Stimulated activated CD4-positive, alpha-beta T cell treated with anti-CD3 and anti-CD28 coated beads, Interleukin-1b, Interleukin-23, amount 100 ng/mL, for 1 hour (primary cell): ENCODE measurements around the gene ANKRD55.
"Not testable (repeated sequence)": the region's sequence is repeated elsewhere in the genome, so short reads cannot be mapped to it uniquely, and the experiment has no call there.

ENCODE experiments used
- DNase-seq, 2 donors: peaks; one replicate each; pipeline ENCODE4 v3.0.0-alpha.2; 2020; ENCODE audit warnings: low read depth in 2 of 2

Gene ANKRD55

GRCh38 chr5:56253126-56253525, 20.0 kb upstream of the ANKRD55 start:
- no peak for DNase-seq

- no peak for DNase-seq
Measured at GRCh38 chr5:56251918-56252553, 18.9 kb upstream of the ANKRD55 start.

GRCh38 chr5:56251440-56251839, 18.3 kb upstream of the ANKRD55 start:
- no peak for DNase-seq

GRCh38 chr5:56250011-56250410, 16.9 kb upstream of the ANKRD55 start:
- DNase-seq: no peak

- DNase-seq: not testable (repeated sequence)
Measured at GRCh38 chr5:56249085-56249484, 16.0 kb upstream of the ANKRD55 start.

GRCh38 chr5:56247592-56247991, 14.5 kb upstream of the ANKRD55 start:
- DNase-seq: no peak

GRCh38 chr5:56246769-56247168, 13.6 kb upstream of the ANKRD55 start:
- DNase-seq: no peak

GRCh38 chr5:56245481-56245880, 12.4 kb upstream of the ANKRD55 start:
- DNase-seq: no peak

GRCh38 chr5:56244627-56245026, 11.5 kb upstream of the ANKRD55 start:
- DNase-seq: no peak

- not testable (repeated sequence) for DNase-seq
Measured at GRCh38 chr5:56242271-56242670, 9.1 kb upstream of the ANKRD55 start.

GRCh38 chr5:56232538-56232937, 592 bp downstream of the ANKRD55 start:
- no peak for DNase-seq

- DNase-seq: no peak
Measured at GRCh38 chr5:56230576-56230975, 2.6 kb downstream of the ANKRD55 start.

- DNase-seq: no peak
Measured at GRCh38 chr5:56229111-56229510, 4.0 kb downstream of the ANKRD55 start.

- DNase-seq: no peak
Measured at GRCh38 chr5:56228631-56229030, 4.5 kb downstream of the ANKRD55 start.

GRCh38 chr5:56227691-56228090, 5.4 kb downstream of the ANKRD55 start:
- DNase-seq: no peak

GRCh38 chr5:56223298-56223697, 9.8 kb downstream of the ANKRD55 start:
- not testable (repeated sequence) for DNase-seq

- not testable (repeated sequence) for DNase-seq
Measured at GRCh38 chr5:56221601-56222000, 11.5 kb downstream of the ANKRD55 start.

GRCh38 chr5:56215019-56215830, 17.9 kb downstream of the ANKRD55 start:
- DNase-seq: no peak

GRCh38 chr5:56213886-56214535, 19.1 kb downstream of the ANKRD55 start:
- DNase-seq: not testable (repeated sequence)

- DNase-seq: no peak
Measured at GRCh38 chr5:56212130-56212879, 20.8 kb downstream of the ANKRD55 start.

GRCh38 chr5:56211298-56211865, 21.7 kb downstream of the ANKRD55 start:
- no peak for DNase-seq

- no peak for DNase-seq
Measured at GRCh38 chr5:56208681-56209080, 24.4 kb downstream of the ANKRD55 start.
